Measurements from ENCODE around the gene PAK6.

- TF ChIP-seq SIN3A (IDR thresholded peaks at IDR 0.05; ENCODE audit: borderline replicate concordance, insufficient read depth, low read length) (no peak), POLR2AphosphoS5 (IDR thresholded peaks at IDR 0.05; ENCODE audit: low read depth, low read length) (no peak), TAF1 (IDR thresholded peaks at IDR 0.05; ENCODE audit: borderline replicate concordance, insufficient read depth, low read length) (no peak), REST (IDR thresholded peaks at IDR 0.05; ENCODE audit: insufficient read depth in 1 of 2, low read depth in 2 of 2, low read length in 2 of 2) (no peak)
Measured at GRCh38 chr15:40283615-40284300, 44.9 kb downstream of the PAK6 start.

Measured in PFSK-1 (cell line).